CD14-positive monocyte (primary cell): ENCODE data around the gene SLC26A2. TPM values are rescaled to one million over a fixed set of nuclear protein-coding genes. Genes with fewer than 3 reads are reported as not detected.

Experiments used
- DNase-seq, 3 donors: peaks; one replicate each; pipeline ENCODE4 v3.0.0-alpha.2; 2011 to 2022
- H2AFZ ChIP-seq: 2 replicates; pipeline ENCODE4 v1.6.0; 2012; ENCODE audit warnings: mild to moderate bottlenecking, low read depth, low read length, inconsistent platforms; ENCODE audit not compliant: insufficient read depth, poor library complexity, severe bottlenecking
- H3K27ac ChIP-seq, 2 donors: 1 replicate in 1 of 2; 2 replicates in 1 of 2; pipeline ENCODE4 v1.5.1; 2012 to 2013; ENCODE audit warnings: low read length in 2 of 2, control low read depth in 1 of 2, inconsistent platforms in 1 of 2, low read depth in 1 of 2, mild to moderate bottlenecking in 1 of 2
- H3K27me3 ChIP-seq, 2 donors: one replicate each; pipeline versions ENCODE4 v1.6.0 to v1.6.1; 2011 to 2013; ENCODE audit warnings: low read length in 2 of 2; ENCODE audit not compliant: control insufficient read depth in 2 of 2, insufficient read depth in 2 of 2
- H3K36me3 ChIP-seq, 2 donors: replicated peaks in 1 of 2; 1 replicate in 1 of 2; 2 replicates in 1 of 2; pipeline versions ENCODE4 v1.5.1 to v1.6.1; 2012 to 2013; ENCODE audit warnings: low read length in 2 of 2, control low read depth in 1 of 2, inconsistent platforms in 1 of 2, mild to moderate bottlenecking in 1 of 2; ENCODE audit not compliant: insufficient read depth in 2 of 2, control insufficient read depth in 1 of 2
- H3K4me1 ChIP-seq, 2 donors: 1 replicate in 1 of 2; 2 replicates in 1 of 2; pipeline versions ENCODE4 v1.5.1 to v1.6.1; 2012 to 2013; ENCODE audit warnings: low read length in 2 of 2, control low read depth in 1 of 2, inconsistent platforms in 1 of 2, mild to moderate bottlenecking in 1 of 2, moderate library complexity in 1 of 2; ENCODE audit not compliant: insufficient read depth in 2 of 2, control insufficient read depth in 1 of 2
- H3K4me2 ChIP-seq: replicated peaks from 2 replicates; pipeline ENCODE3; 2012; ENCODE audit warnings: low read length, moderate library complexity, mild to moderate bottlenecking; ENCODE audit not compliant: poor library complexity, severe bottlenecking; ENCODE audit errors: extremely low read depth
- H3K4me3 ChIP-seq, 3 experiments: fragments of 200-600 bp in 1 of 3; sonication (generic) in 1 of 3; replicated peaks in 1 of 3; 1 replicate in 2 of 3; 2 replicates in 1 of 3; pipeline ENCODE4 v1.5.1; 2011 to 2013; ENCODE audit warnings: low read length in 3 of 3, mild to moderate bottlenecking in 3 of 3, control low read depth in 2 of 3, low read depth in 2 of 3, inconsistent platforms in 1 of 3, moderate library complexity in 1 of 3
- H3K79me2 ChIP-seq: 2 replicates; pipeline ENCODE4 v1.6.0; 2012; ENCODE audit warnings: mild to moderate bottlenecking, control low read depth, inconsistent platforms, low read length, moderate library complexity; ENCODE audit not compliant: insufficient read depth
- H3K9ac ChIP-seq: 2 replicates; pipeline ENCODE4 v1.6.0; 2017; ENCODE audit warnings: low read length, mild to moderate bottlenecking; ENCODE audit not compliant: insufficient read depth, poor library complexity, severe bottlenecking
- H3K9me3 ChIP-seq, 2 donors: replicated peaks in 1 of 2; 1 replicate in 1 of 2; 2 replicates in 1 of 2; pipeline versions ENCODE4 v1.5.1 to v1.6.1; 2012 to 2013; ENCODE audit warnings: low read length in 2 of 2, control low read depth in 1 of 2; ENCODE audit not compliant: control insufficient read depth in 1 of 2, insufficient read depth in 1 of 2
- H4K20me1 ChIP-seq: 2 replicates; pipeline ENCODE4 v1.6.0; 2012; ENCODE audit warnings: mild to moderate bottlenecking, low read length, control low read depth, moderate library complexity; ENCODE audit not compliant: insufficient read depth
- H3K27ac Mint-ChIP-seq, 7 donors: one replicate each; pipeline ENCODE4 v1.8.0; 2020; ENCODE audit warnings: mild to moderate bottlenecking in 7 of 7, mixed read lengths in 7 of 7, moderate library complexity in 6 of 7, inconsistent platforms in 2 of 7
- H3K27me3 Mint-ChIP-seq, 3 donors: one replicate each; pipeline ENCODE4 v1.8.0; 2021 to 2022; ENCODE audit warnings: low read depth in 3 of 3, mild to moderate bottlenecking in 3 of 3, mixed read lengths in 3 of 3, moderate library complexity in 3 of 3, inconsistent platforms in 1 of 3
- H3K36me3 Mint-ChIP-seq, 2 donors: one replicate each; pipeline ENCODE4 v1.8.0; 2020; ENCODE audit warnings: mixed read lengths in 2 of 2, inconsistent platforms in 1 of 2, mild to moderate bottlenecking in 1 of 2
- H3K4me1 Mint-ChIP-seq: one replicate; pipeline ENCODE4 v1.8.0; 2020; ENCODE audit warnings: mild to moderate bottlenecking, mixed read lengths
- H3K4me3 Mint-ChIP-seq, 2 donors: one replicate each; pipeline ENCODE4 v1.8.0; 2020; ENCODE audit warnings: mild to moderate bottlenecking in 2 of 2, mixed read lengths in 2 of 2, moderate library complexity in 1 of 2
- H3K9me3 Mint-ChIP-seq, 7 donors: one replicate each; pipeline ENCODE4 v1.8.0; 2020 to 2022; ENCODE audit warnings: mixed read lengths in 7 of 7, mild to moderate bottlenecking in 6 of 7, moderate library complexity in 6 of 7, inconsistent platforms in 2 of 7
- CTCF ChIP-seq: fragments of 200-600 bp; IDR thresholded peaks from one replicate; pipeline ENCODE4 v1.8.0; 2022; ENCODE audit warnings: antibody characterized with exemption, mild to moderate bottlenecking
- WGBS: methylation state at CpG from one replicate; pipeline ENCODE4 v1.1.5; 2013; ENCODE audit warnings: missing lambda C conversion rate; ENCODE audit not compliant: insufficient coverage; 5-methylcytosine and 5-hydroxymethylcytosine counted together
- intact Hi-C, 2 donors: fragments of 100-400 bp; cut with micrococcal nuclease; formaldehyde crosslinking; loops; one replicate each; pipeline versions ENCODE4 v1.15.0 to v1.15.1; 2023
- polyA plus RNA-seq, 3 donors: library from polyadenylated mRNA; depleted of rRNA in 1 of 3; unstranded in 2 of 3; stranded (reverse) in 1 of 3; fragments of 300-500 nt in 2 of 3; fragments of >200 nt in 1 of 3; fragmentation: Illumina TruSeq in 2 of 3; gene quantifications; 1 replicate in 2 of 3; 2 replicates in 1 of 3; pipeline ENCODE4 v1.2.3, GENCODE V29; 2012 to 2021

Gene SLC26A2
- polyA plus RNA-seq, 3 donors: 1.9 to 3.6 (median 3.1) TPM

- Histone ChIP-seq H3K27ac (no peak overlapping the region), H2AFZ (no peak overlapping the region), H3K9ac (no peak overlapping the region), H3K4me3 (no peak overlapping the region), H3K4me2 (no peak overlapping the region), H4K20me1 (no peaks in the 10 kb centered on the region), H3K27me3 (no peaks in the 10 kb centered on the region), H3K79me2 (no peaks in the 10 kb centered on the region), H3K36me3 (no peaks in the 10 kb centered on the region), H3K9me3 (no peaks in the 10 kb centered on the region), H3K4me1 (no peaks in the 10 kb centered on the region)
- H3K27ac Mint-ChIP-seq: no peak overlapping the region
- H3K27me3 Mint-ChIP-seq: peaks cover 0 to 8% (median 0%) of the 10 kb centered on the region in 3 donors
- DNase-seq: no peak
- no peaks in the 10 kb centered on the region for H3K36me3 Mint-ChIP-seq
- H3K4me3 Mint-ChIP-seq: no peak overlapping the region
- no peak for TF ChIP-seq CTCF
- H3K9me3 Mint-ChIP-seq: no peaks in the 10 kb centered on the region
- intact Hi-C loops: no loop called here
- peaks cover 10% of the 10 kb centered on the region for H3K4me1 Mint-ChIP-seq
- WGBS: 100% methylated on average over 1 of the region's 6 CpGs
These were observed 43.4 kb upstream of the SLC26A2 start for GRCh38 chr5:149917073-149917676.

- no CpG with 5 or more reads among the region's 3 CpGs for WGBS
- no peak for TF ChIP-seq CTCF
- H3K36me3 Mint-ChIP-seq: no peaks in the 10 kb centered on the region
- Histone ChIP-seq H3K9me3 (no peaks in the 10 kb centered on the region), H3K27me3 (no peaks in the 10 kb centered on the region), H3K4me2 (no peak overlapping the region), H3K9ac (no peak overlapping the region), H4K20me1 (no peaks in the 10 kb centered on the region), H3K36me3 (no peaks in the 10 kb centered on the region), H3K79me2 (no peaks in the 10 kb centered on the region), H2AFZ (no peak overlapping the region), H3K4me3 (no peak overlapping the region), H3K27ac (no peak overlapping the region), H3K4me1 (no peaks in the 10 kb centered on the region)
- peaks cover 0 to 4% (median 1%) of the 10 kb centered on the region in 3 donors for H3K27me3 Mint-ChIP-seq
- no peak overlapping the region for H3K27ac Mint-ChIP-seq
- no peak overlapping the region for H3K4me3 Mint-ChIP-seq
- intact Hi-C loops: no loop called here
- H3K4me1 Mint-ChIP-seq: peaks cover 2% of the 10 kb centered on the region
- H3K9me3 Mint-ChIP-seq: no peaks in the 10 kb centered on the region
- no peak for DNase-seq
These were observed 39.0 kb upstream of the SLC26A2 start for GRCh38 chr5:149921597-149921996.
